Mesendoderm (in vitro differentiated cells): ENCODE results near the gene THAP7.

Experiments used
- DNase-seq: peaks from one replicate; pipeline ENCODE4 v3.0.0; 2013
- H2AK5ac ChIP-seq: 2 replicates; pipeline ENCODE4 v1.6.1; 2013; ENCODE audit warnings: low read length, inconsistent platforms
- H2BK120ac ChIP-seq: 2 replicates; pipeline ENCODE4 v1.6.1; 2013; ENCODE audit warnings: low read depth, mild to moderate bottlenecking, low read length, moderate library complexity, mixed read lengths
- H2BK15ac ChIP-seq: replicated peaks from 2 replicates; pipeline ENCODE4 v1.6.1; 2013; ENCODE audit warnings: low read depth, mild to moderate bottlenecking, moderate library complexity
- H2BK5ac ChIP-seq: 2 replicates; pipeline ENCODE4 v1.6.1; 2013; ENCODE audit warnings: low read length, inconsistent platforms
- H3K18ac ChIP-seq: 2 replicates; pipeline ENCODE4 v1.6.1; 2013; ENCODE audit warnings: mild to moderate bottlenecking, low read length, mixed read lengths
- H3K23ac ChIP-seq: one replicate; pipeline ENCODE4 v1.6.1; 2013; ENCODE audit warnings: low read length
- H3K27ac ChIP-seq: 2 replicates; pipeline ENCODE4 v1.5.1; 2013; ENCODE audit warnings: low read depth, mild to moderate bottlenecking, inconsistent platforms, low read length, moderate library complexity
- H3K27me3 ChIP-seq: 2 replicates; pipeline ENCODE4 v1.6.1; 2013; ENCODE audit warnings: low read length, control low read depth, mild to moderate bottlenecking, inconsistent platforms; ENCODE audit not compliant: insufficient read depth, poor library complexity
- H3K36me3 ChIP-seq: 2 replicates; pipeline ENCODE4 v1.6.1; 2013; ENCODE audit warnings: low read length, inconsistent platforms; ENCODE audit not compliant: control insufficient read depth, insufficient read depth
- H3K4ac ChIP-seq: one replicate; pipeline ENCODE4 v1.6.1; 2013; ENCODE audit warnings: low read depth, mild to moderate bottlenecking, low read length, moderate library complexity
- H3K4me1 ChIP-seq: 2 replicates; pipeline ENCODE4 v1.6.1; 2013; ENCODE audit warnings: low read depth, low read length, inconsistent platforms; ENCODE audit not compliant: control insufficient read depth
- H3K4me2 ChIP-seq: 2 replicates; pipeline ENCODE4 v1.6.1; 2013; ENCODE audit warnings: low read length
- H3K4me3 ChIP-seq: 2 replicates; pipeline ENCODE4 v1.5.1; 2013; ENCODE audit warnings: mild to moderate bottlenecking, low read length
- H3K56ac ChIP-seq: one replicate; pipeline ENCODE4 v1.6.1; 2013; ENCODE audit warnings: low read length
- H3K79me1 ChIP-seq: 2 replicates; pipeline ENCODE4 v1.6.1; 2013; ENCODE audit warnings: low read length, inconsistent platforms
- H3K79me2 ChIP-seq: 2 replicates; pipeline ENCODE4 v1.6.1; 2013; ENCODE audit warnings: mild to moderate bottlenecking, low read length; ENCODE audit not compliant: control insufficient read depth, insufficient read depth
- H3K9ac ChIP-seq: 2 replicates; pipeline ENCODE4 v1.6.1; 2013; ENCODE audit warnings: low read length, inconsistent platforms
- H4K5ac ChIP-seq: one replicate; pipeline ENCODE4 v1.6.1; 2013; ENCODE audit warnings: low read length
- H4K8ac ChIP-seq: one replicate; pipeline ENCODE4 v1.6.1; 2013; ENCODE audit warnings: low read depth, mild to moderate bottlenecking, control low read depth, low read length, moderate library complexity
- WGBS: extraction: QIAGEN DNeasy Blood & Tissue Kit; methylation state at CpG from one replicate; pipeline ENCODE4 v1.1.7; 2013; ENCODE audit warnings: low lambda C conversion rate, missing lambda C conversion rate; ENCODE audit not compliant: insufficient coverage; ENCODE audit errors: extremely low coverage; 5-methylcytosine and 5-hydroxymethylcytosine counted together

The THAP7 gene

GRCh38 chr22:20992056-20992442 lies 9.9 kb downstream of the THAP7 start:
- Histone ChIP-seq H3K18ac (no peak overlapping the region), H3K79me2 (no peaks in the 10 kb centered on the region), H4K8ac (no peak overlapping the region), H3K23ac (no peak overlapping the region), H3K27ac (no peak overlapping the region), H2BK15ac (no peak overlapping the region), H3K36me3 (peaks cover 2% of the 10 kb centered on the region), H3K4me3 (no peak overlapping the region), H3K27me3 (no peaks in the 10 kb centered on the region), H3K4me1 (no peaks in the 10 kb centered on the region), H3K56ac (no peak overlapping the region), H3K79me1 (no peaks in the 10 kb centered on the region), H2BK5ac (no peak overlapping the region), H2BK120ac (no peak overlapping the region), H3K4me2 (no peak overlapping the region), H2AK5ac (no peak overlapping the region), H4K5ac (no peak overlapping the region), H3K9ac (no peak overlapping the region), H3K4ac (no peak overlapping the region)
- DNase-seq, result no peak
- WGBS, result no CpG with 5 or more reads among the region's 7 CpGs

DNA sequence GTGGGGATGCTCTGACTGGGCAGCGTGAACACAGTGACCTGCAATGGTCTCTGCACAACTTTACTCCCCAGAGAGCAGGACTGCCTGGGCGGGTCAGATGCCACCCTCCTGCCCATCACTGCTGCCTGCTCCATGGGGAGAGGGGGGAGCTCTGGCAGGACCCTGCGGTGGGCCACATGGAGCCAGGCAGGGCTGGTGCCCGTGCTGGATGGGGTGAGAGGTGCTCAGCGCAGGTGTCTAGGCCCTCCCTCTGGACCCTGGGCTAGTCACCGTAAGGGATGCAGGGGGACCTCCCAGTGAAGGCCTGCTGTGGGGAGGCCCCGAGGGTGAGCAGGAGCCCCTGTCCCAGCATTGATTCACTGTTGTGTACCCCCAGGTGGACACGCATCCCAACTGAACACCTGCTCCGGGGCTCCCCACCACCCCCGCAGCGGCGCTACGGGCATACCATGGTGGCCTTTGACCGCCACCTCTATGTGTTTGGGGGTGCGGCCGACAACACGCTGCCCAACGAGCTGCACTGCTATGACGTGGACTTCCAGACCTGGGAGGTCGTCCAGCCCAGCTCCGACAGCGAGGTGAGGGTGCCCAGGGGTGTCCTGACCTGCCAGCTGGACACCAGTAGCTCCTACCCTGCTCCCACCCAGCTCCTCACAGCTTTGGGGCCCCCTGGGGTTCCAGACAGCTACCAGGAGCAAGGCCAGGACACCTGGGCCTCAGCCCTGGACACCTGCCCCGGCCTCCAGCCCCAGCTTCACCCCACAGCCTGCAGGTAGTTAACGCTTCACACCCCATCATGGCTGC lies 10.5 kb downstream of the THAP7 start:
- no peak overlapping the region for H3K56ac ChIP-seq
- no peak overlapping the region for H4K8ac ChIP-seq
- H3K36me3 ChIP-seq, result peaks cover 2% of the 10 kb centered on the region

DNA sequence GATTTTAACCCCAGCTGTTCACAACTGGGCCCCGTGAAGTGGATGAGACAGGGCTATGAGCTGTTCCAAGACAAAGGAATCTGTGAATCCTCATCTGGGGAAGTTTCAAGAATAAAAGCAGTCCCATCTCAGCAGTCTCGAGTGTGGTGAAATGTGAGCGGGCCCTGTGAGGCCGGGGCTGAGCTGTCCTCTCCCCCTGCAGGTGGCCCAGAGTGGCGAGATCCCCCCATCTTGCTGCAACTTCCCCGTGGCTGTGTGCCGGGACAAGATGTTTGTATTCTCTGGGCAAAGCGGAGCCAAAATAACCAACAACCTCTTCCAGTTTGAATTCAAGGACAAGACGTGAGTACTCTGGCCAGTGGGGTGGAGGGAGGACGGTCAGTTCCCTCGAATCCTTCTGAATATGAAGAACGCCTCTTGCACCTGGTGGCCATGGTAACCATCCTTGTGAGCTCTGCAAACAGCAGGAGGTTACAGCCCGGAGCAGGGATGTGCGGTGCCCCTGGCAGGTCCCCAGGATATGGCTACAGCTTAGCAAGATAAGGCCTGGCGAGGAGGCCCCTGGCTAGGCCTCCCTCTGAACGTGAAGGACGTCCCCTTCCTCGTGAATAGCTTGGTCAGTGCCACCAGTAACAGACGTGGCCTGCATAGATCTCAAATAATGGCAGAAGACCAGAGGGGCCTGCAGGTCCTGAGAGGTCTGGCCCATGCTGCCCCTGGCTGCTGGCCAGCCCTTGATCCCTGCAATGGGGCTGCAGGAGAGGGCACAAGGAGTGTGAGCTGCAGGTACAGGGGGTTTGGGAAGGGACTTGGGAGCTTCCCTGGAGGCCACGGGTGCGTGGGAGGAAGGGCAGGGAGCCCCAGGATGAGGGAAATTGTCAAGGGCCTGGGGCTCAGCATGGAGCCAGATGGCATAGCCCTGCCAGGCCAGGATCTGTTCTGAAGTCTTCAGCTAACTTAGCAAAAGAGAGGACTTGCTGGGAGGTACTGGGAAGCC lies 11.4 kb downstream of the THAP7 start:
- no peak overlapping the region for H4K5ac ChIP-seq
- no peak overlapping the region for H2BK15ac ChIP-seq
- no peak overlapping the region for H3K4ac ChIP-seq
- no peak overlapping the region for H4K8ac ChIP-seq
- WGBS, result no CpG with 5 or more reads among the region's 21 CpGs
- peaks cover 2% of the 10 kb centered on the region for H3K36me3 ChIP-seq
- H3K4me1 ChIP-seq, result no peaks in the 10 kb centered on the region
- no peak for DNase-seq
- H2BK120ac ChIP-seq, result no peak overlapping the region
- no peak overlapping the region for H3K27ac ChIP-seq
- no peak overlapping the region for H3K4me3 ChIP-seq
- H3K18ac ChIP-seq, result no peak overlapping the region
- no peak overlapping the region for H3K4me2 ChIP-seq
- no peaks in the 10 kb centered on the region for H3K79me2 ChIP-seq
- H3K56ac ChIP-seq, result no peak overlapping the region
- no peaks in the 10 kb centered on the region for H3K27me3 ChIP-seq
- H3K23ac ChIP-seq, result no peak overlapping the region
- H2BK5ac ChIP-seq, result no peak overlapping the region
- no peak overlapping the region for H3K9ac ChIP-seq
- H3K79me1 ChIP-seq, result no peaks in the 10 kb centered on the region
- no peak overlapping the region for H2AK5ac ChIP-seq

More for the DNA sequence above, 10.5 kb downstream of the THAP7 start:
- no CpG with 5 or more reads among the region's 24 CpGs for WGBS
- H3K79me2 ChIP-seq, result no peaks in the 10 kb centered on the region
- H3K4me1 ChIP-seq, result no peaks in the 10 kb centered on the region
- H3K4me2 ChIP-seq, result no peak overlapping the region
- no peaks in the 10 kb centered on the region for H3K27me3 ChIP-seq
- H3K4me3 ChIP-seq, result no peak overlapping the region
- H3K9ac ChIP-seq, result no peak overlapping the region
- H2BK15ac ChIP-seq, result no peak overlapping the region
- no peak overlapping the region for H3K27ac ChIP-seq
- no peak overlapping the region for H2AK5ac ChIP-seq
- no peak overlapping the region for H4K5ac ChIP-seq
- no peak for DNase-seq
- no peak overlapping the region for H3K4ac ChIP-seq
- H3K79me1 ChIP-seq, result no peaks in the 10 kb centered on the region
- H2BK5ac ChIP-seq, result no peak overlapping the region
- H3K23ac ChIP-seq, result no peak overlapping the region
- no peak overlapping the region for H2BK120ac ChIP-seq
- no peak overlapping the region for H3K18ac ChIP-seq

DNA sequence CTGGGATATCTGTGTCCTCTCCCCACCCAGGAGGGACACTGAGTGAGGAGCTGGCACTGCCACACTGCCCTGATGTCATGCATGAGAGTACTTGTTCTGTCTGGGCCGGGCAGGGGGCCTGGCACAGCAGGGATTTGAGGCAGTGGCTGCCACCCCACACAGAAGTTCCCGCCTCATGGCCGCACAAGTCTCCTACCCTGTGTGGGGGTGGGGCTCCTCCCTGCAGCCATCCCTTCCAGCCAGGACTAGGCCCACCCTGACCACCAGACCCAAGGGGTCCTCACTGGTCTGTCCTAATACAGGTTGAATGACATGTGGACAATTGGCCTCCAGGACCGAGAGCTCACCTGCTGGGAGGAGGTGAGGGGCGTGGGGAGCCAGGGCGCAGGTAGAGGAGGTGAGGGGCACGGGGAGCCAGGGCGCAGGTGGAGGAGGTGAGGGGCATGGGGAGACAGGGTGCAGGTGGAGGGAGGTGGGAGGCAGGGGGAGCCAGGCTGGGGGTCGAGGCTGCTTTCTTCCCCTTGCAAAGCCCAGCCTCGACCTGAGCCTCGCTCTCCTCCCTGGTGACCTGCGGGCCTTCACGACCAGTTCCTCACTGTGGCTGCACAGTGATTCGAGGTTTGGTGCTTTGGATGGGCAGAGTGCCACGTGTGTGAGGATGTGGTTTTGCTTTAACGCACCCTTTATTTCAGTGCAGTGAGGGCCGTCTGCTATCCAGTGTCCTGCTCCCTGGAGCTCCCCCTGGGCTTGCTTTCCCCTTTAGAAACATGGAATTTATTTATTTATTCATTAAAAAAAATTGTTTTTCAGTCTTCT lies 12.4 kb downstream of the THAP7 start:
- Histone ChIP-seq H3K79me2 (no peaks in the 10 kb centered on the region), H2BK120ac (no peak overlapping the region), H3K9ac (no peak overlapping the region), H3K27ac (no peak overlapping the region), H3K4me3 (no peak overlapping the region), H3K56ac (no peak overlapping the region), H3K18ac (no peak overlapping the region), H2BK15ac (no peak overlapping the region), H3K4ac (no peak overlapping the region), H3K27me3 (no peaks in the 10 kb centered on the region), H3K36me3 (peaks cover 2% of the 10 kb centered on the region), H2AK5ac (no peak overlapping the region), H3K23ac (no peak overlapping the region), H4K8ac (no peak overlapping the region), H3K79me1 (no peaks in the 10 kb centered on the region), H4K5ac (no peak overlapping the region), H3K4me1 (no peaks in the 10 kb centered on the region), H3K4me2 (no peak overlapping the region), H2BK5ac (no peak overlapping the region)
- WGBS, result no CpG with 5 or more reads among the region's 17 CpGs
- no peak for DNase-seq

DNA sequence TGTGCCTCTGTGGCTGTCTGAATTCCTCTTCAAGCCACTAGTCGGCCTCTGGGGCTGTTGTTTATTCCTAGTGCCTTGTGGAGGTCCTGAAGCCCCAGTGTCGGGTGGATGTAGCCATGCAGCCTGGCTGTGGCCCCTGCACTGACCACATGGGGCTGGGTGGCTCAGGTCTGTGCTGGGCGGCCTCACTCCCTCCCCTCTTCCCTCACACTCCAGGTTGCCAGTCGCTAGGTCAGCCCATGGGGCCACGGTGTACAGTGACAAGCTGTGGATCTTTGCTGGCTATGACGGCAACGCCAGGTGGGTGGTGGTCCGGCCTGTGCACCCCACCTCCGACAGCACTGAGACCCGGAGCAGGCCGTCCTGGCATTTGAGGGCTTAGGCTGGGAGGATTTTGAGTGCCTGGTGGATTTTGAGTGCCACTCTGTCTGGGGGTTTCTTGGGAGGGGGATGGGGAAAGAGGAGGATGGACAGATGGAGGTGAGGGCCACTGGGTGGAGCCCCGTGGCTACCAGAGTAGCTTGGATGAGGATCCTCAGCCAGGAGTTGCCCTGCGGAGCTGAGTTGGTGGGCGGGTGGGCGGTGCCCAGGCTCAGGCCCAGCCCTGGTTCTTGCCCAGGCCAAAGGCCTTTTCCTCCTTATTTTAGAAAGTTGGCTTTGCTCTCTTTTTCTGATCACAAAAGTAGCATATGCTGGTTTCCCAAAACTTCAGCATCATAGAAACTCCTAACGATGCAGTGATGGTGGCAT lies 13.2 kb downstream of the THAP7 start:
- peaks cover 2% of the 10 kb centered on the region for H3K36me3 ChIP-seq
- no peak overlapping the region for H3K18ac ChIP-seq
- no peak overlapping the region for H3K27ac ChIP-seq
- H2BK5ac ChIP-seq, result no peak overlapping the region
- no peak overlapping the region for H3K4me2 ChIP-seq
- H3K4ac ChIP-seq, result no peak overlapping the region
- H2AK5ac ChIP-seq, result no peak overlapping the region
- no peak overlapping the region for H3K4me3 ChIP-seq
- H3K79me2 ChIP-seq, result no peaks in the 10 kb centered on the region
- H3K27me3 ChIP-seq, result no peaks in the 10 kb centered on the region
- H3K9ac ChIP-seq, result no peak overlapping the region
- no peaks in the 10 kb centered on the region for H3K4me1 ChIP-seq
- no peak overlapping the region for H2BK120ac ChIP-seq
- no peaks in the 10 kb centered on the region for H3K79me1 ChIP-seq
- no peak overlapping the region for H3K23ac ChIP-seq
- no peak overlapping the region for H3K56ac ChIP-seq
- H4K8ac ChIP-seq, result no peak overlapping the region
- no peak overlapping the region for H4K5ac ChIP-seq
- no peak for DNase-seq
- no CpG with 5 or more reads among the region's 16 CpGs for WGBS
- H2BK15ac ChIP-seq, result no peak overlapping the region
